HL-60 (cell line): Measurements from ENCODE around the gene LSM5.

Source experiments
- DNase-seq, 2 experiments: peaks; one replicate each; pipeline ENCODE4 v3.0.0-alpha.2; 2010 to 2020; ENCODE audit warnings: low read depth in 1 of 2, low spot score in 1 of 2
- H3K27ac ChIP-seq: fragments of 250-450 bp; sonication (Bioruptor Pico); replicated peaks from 2 replicates; pipeline ENCODE4 v1.5.1; 2020; ENCODE audit warnings: mild to moderate bottlenecking, moderate library complexity
- H3K27me3 ChIP-seq: fragments of 250-450 bp; sonication (Bioruptor Pico); 2 replicates; pipeline ENCODE4 v1.5.1; 2021; ENCODE audit warnings: mild to moderate bottlenecking, moderate library complexity; ENCODE audit not compliant: insufficient read depth, poor library complexity, severe bottlenecking
- H3K4me3 ChIP-seq: replicated peaks from 2 replicates; pipeline ENCODE4 v1.5.1; 2011; ENCODE audit warnings: mild to moderate bottlenecking, control low read depth, low read length; ENCODE audit not compliant: insufficient read depth
- CTCF ChIP-seq: IDR thresholded peaks from one replicate; pipeline ENCODE4 v1.5.1; 2011; ENCODE audit warnings: low read length, control low read depth, inconsistent platforms; ENCODE audit not compliant: insufficient read depth
- GABPA ChIP-seq: IDR thresholded peaks from 2 replicates; pipeline ENCODE4 v1.6.1; 2012; ENCODE audit warnings: low read depth
- POLR2AphosphoS5 ChIP-seq: IDR thresholded peaks from 2 replicates; pipeline ENCODE4 v1.6.1; 2012; ENCODE audit warnings: low read depth
- REST ChIP-seq: IDR thresholded peaks from 2 replicates; pipeline ENCODE4 v1.6.1; 2012; ENCODE audit warnings: low read depth; ENCODE audit not compliant: insufficient replicate concordance
- SPI1 ChIP-seq: IDR thresholded peaks from 2 replicates; pipeline ENCODE4 v1.6.1; 2012; ENCODE audit warnings: low read depth, mild to moderate bottlenecking, borderline replicate concordance

LSM5 gene

GRCh38 chr7:32531402-32531801, 41.2 kb upstream of the LSM5 start:
- TF ChIP-seq POLR2AphosphoS5 (no peak), REST (no peak), SPI1 (no peak), GABPA (no peak), CTCF (no peak)
- no peak for DNase-seq
- no peak overlapping the region for H3K27ac ChIP-seq
- no peaks in the 10 kb centered on the region for H3K27me3 ChIP-seq
- no peak overlapping the region for H3K4me3 ChIP-seq

GRCh38 chr7:32525839-32526238, 35.7 kb upstream of the LSM5 start:
- no peaks in the 10 kb centered on the region for H3K27me3 ChIP-seq
- TF ChIP-seq CTCF (no peak), POLR2AphosphoS5 (no peak), REST (no peak), SPI1 (no peak), GABPA (no peak)
- H3K4me3 ChIP-seq, result no peak overlapping the region
- DNase-seq, result no peak
- no peak overlapping the region for H3K27ac ChIP-seq

- H3K4me3 ChIP-seq, result no peak overlapping the region
- TF ChIP-seq REST (no peak), POLR2AphosphoS5 (no peak), SPI1 (no peak), CTCF (no peak), GABPA (no peak)
- no peaks in the 10 kb centered on the region for H3K27me3 ChIP-seq
- H3K27ac ChIP-seq, result no peak overlapping the region
- no peak for DNase-seq
Observed at GRCh38 chr7:32524631-32525030, 34.5 kb upstream of the LSM5 start.
